ENCODE data around the gene RSPH4A.

DNA sequence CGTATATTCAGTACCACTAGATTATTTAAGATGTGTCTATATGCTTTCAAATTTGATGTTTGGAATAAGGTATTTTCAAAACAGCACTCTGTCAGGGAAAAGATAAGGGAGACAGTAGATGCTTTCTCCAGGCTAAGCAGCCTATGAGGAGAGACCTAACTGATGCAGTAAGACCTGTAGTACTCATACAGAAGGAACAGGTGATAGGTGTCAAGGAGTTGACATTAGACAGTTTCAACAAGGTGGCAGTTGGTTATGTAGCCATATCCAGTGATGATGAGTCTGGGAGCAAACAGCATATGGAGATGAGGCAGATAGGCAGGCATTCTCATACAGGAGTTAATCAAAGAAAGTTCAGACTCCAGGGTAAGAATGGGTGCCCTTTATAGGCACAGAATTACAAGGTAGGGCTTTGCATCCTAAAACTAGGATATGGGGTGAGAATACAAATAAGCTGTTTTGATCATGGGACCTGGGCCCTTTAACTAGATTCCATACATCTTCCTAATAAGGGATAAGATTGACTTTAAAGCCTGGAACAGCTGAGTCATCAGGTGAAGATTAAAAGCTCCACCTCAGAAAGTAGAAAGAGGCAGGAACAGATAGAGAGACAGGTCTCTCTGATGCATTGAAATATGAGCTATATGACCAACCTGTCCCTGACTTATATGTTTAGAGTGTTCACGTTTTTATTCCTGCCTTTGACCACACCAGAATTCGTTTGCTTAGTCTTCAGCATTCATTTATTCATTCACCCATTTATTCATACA, 7.9 kb downstream of the RSPH4A start:
- TF ChIP-seq, protein P1, sequence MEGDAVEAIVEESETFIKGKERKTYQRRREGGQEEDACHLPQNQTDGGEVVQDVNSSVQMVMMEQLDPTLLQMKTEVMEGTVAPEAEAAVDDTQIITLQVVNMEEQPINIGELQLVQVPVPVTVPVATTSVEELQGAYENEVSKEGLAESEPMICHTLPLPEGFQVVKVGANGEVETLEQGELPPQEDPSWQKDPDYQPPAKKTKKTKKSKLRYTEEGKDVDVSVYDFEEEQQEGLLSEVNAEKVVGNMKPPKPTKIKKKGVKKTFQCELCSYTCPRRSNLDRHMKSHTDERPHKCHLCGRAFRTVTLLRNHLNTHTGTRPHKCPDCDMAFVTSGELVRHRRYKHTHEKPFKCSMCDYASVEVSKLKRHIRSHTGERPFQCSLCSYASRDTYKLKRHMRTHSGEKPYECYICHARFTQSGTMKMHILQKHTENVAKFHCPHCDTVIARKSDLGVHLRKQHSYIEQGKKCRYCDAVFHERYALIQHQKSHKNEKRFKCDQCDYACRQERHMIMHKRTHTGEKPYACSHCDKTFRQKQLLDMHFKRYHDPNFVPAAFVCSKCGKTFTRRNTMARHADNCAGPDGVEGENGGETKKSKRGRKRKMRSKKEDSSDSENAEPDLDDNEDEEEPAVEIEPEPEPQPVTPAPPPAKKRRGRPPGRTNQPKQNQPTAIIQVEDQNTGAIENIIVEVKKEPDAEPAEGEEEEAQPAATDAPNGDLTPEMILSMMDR (IDR thresholded peaks at IDR 0.05), result no peak
- no peak for TF ChIP-seq EP300 (IDR thresholded peaks at IDR 0.05)
